ENCODE results near the gene ZFPM1.

GRCh38 chr16:88530858-88531203 lies 77.8 kb downstream of the ZFPM1 start:
- TF ChIP-seq CTCF (IDR thresholded peaks at IDR 0.05) (no peak), ZFX (IDR thresholded peaks at IDR 0.05; ENCODE audit: borderline replicate concordance) (no peak)

Data from 22Rv1 (cell line).